Measurements from ENCODE around the gene USP26.
"Not testable (repeated sequence)": the region's sequence is repeated elsewhere in the genome, so short reads cannot be mapped to it uniquely, and the experiment has no call there.

USP26 gene, protein sequence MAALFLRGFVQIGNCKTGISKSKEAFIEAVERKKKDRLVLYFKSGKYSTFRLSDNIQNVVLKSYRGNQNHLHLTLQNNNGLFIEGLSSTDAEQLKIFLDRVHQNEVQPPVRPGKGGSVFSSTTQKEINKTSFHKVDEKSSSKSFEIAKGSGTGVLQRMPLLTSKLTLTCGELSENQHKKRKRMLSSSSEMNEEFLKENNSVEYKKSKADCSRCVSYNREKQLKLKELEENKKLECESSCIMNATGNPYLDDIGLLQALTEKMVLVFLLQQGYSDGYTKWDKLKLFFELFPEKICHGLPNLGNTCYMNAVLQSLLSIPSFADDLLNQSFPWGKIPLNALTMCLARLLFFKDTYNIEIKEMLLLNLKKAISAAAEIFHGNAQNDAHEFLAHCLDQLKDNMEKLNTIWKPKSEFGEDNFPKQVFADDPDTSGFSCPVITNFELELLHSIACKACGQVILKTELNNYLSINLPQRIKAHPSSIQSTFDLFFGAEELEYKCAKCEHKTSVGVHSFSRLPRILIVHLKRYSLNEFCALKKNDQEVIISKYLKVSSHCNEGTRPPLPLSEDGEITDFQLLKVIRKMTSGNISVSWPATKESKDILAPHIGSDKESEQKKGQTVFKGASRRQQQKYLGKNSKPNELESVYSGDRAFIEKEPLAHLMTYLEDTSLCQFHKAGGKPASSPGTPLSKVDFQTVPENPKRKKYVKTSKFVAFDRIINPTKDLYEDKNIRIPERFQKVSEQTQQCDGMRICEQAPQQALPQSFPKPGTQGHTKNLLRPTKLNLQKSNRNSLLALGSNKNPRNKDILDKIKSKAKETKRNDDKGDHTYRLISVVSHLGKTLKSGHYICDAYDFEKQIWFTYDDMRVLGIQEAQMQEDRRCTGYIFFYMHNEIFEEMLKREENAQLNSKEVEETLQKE

DNA sequence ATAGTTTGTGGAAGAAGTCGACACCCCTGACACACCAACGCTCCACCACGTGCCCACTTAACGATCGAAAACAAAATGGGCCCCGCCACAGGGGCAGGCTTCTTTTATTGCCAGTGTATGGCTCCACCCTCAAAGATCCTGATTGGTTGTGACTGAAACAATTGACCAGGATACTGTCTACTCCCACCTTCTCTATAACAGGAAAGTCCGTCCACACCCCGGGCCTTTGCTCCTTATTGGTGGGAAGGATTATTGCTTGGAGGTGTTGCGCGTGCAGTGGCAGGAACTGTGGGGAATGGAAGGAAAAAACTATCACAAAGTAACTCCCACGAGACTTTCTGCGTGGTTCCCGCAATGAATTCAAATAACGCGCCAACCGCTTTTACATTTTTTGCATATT lies at the start of gene USP26:
TSS of gene USP26 (minus strand) at position 79 of the 400 bp plus-strand sequence. CDS start 68,889 bp downstream, outside the sequence.
- Mint-ChIP-seq H3K4me1 (no peaks in the 10 kb centered on the region), H3K27me3 (no peaks in the 10 kb centered on the region), H3K9me3 (no peaks in the 10 kb centered on the region), H3K36me3 (no peaks in the 10 kb centered on the region), H3K4me3 (no peak within 1 kb of the TSS), H3K27ac (no peak within 1 kb of the TSS)
- ATAC-seq (replicated peaks), result no peak
- no peak for DNase-seq

GRCh38 chrX:133134282-133134681 lies 37.4 kb upstream of the USP26 start:
- DNase-seq, result no peak
- Mint-ChIP-seq H3K27me3 (peaks cover 0 to 9% of the 10 kb centered on the region in 2 donors), H3K9me3 (peaks cover 0 to 3% of the 10 kb centered on the region in 2 donors), H3K4me3 (no peak overlapping the region), H3K36me3 (no peaks in the 10 kb centered on the region), H3K4me1 (no peaks in the 10 kb centered on the region), H3K27ac (no peak overlapping the region)
- ATAC-seq (replicated peaks), result no peak

- Mint-ChIP-seq H3K4me1 (no peaks in the 10 kb centered on the region), H3K36me3 (no peaks in the 10 kb centered on the region), H3K27ac (no peak overlapping the region), H3K4me3 (no peak overlapping the region), H3K9me3 (no peaks in the 10 kb centered on the region), H3K27me3 (no peaks in the 10 kb centered on the region)
- DNase-seq (no peak), ATAC-seq (replicated peaks) (no peak)
Observed at GRCh38 chrX:133120406-133120805, 23.5 kb upstream of the USP26 start.

GRCh38 chrX:133094098-133094731 lies 2.7 kb downstream of the USP26 start:
- Mint-ChIP-seq H3K27me3 (no peaks in the 10 kb centered on the region), H3K9me3 (no peaks in the 10 kb centered on the region)

GRCh38 chrX:133090236-133090809 lies 6.6 kb downstream of the USP26 start:
- no peak for ATAC-seq (replicated peaks)
- Mint-ChIP-seq H3K27me3 (no peaks in the 10 kb centered on the region), H3K9me3 (no peaks in the 10 kb centered on the region), H3K27ac (no peak overlapping the region), H3K4me1 (no peaks in the 10 kb centered on the region), H3K4me3 (no peak overlapping the region), H3K36me3 (no peaks in the 10 kb centered on the region)
- DNase-seq, result no peak

More at GRCh38 chrX:133094098-133094731, 2.7 kb downstream of the USP26 start:
- H3K27ac Mint-ChIP-seq, result no peak overlapping the region
- ATAC-seq (replicated peaks) (no peak), DNase-seq (no peak)
- no peaks in the 10 kb centered on the region for H3K4me1 Mint-ChIP-seq
- H3K36me3 Mint-ChIP-seq, result no peaks in the 10 kb centered on the region
- no peak overlapping the region for H3K4me3 Mint-ChIP-seq

- DNase-seq (no peak), ATAC-seq (replicated peaks) (no peak)
- Mint-ChIP-seq H3K27me3 (no peaks in the 10 kb centered on the region), H3K27ac (no peak overlapping the region), H3K9me3 (no peaks in the 10 kb centered on the region), H3K4me3 (no peak overlapping the region), H3K36me3 (no peaks in the 10 kb centered on the region), H3K4me1 (no peaks in the 10 kb centered on the region)
Observed at GRCh38 chrX:133089411-133089810, 7.5 kb downstream of the USP26 start.

GRCh38 chrX:133085785-133086184 lies 11.1 kb downstream of the USP26 start:
- Mint-ChIP-seq H3K27me3 (no peaks in the 10 kb centered on the region), H3K36me3 (no peaks in the 10 kb centered on the region)
- no peak for ATAC-seq (replicated peaks)

DNA sequence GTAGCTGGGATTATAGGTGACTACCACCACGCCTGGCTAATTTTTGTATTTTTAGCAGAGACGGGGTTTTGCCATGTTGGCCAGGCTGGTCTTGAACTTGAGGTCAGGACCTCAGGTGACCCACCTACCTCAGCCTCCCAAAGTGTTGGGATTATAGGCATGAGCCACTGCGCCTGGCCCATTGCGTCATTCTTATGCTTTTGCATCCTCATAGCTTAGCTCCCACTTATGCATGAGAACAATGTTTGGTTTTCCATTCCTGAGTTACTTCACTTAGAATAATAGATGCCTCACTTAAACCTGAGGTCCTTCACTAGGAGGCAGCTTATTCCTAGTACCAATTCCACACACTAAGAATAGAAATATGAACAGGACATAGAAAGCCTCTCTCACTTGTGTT lies 11.9 kb downstream of the USP26 start:
- not testable (repeated sequence) for H3K27ac Mint-ChIP-seq; ATAC-seq (replicated peaks); H3K4me3 Mint-ChIP-seq; H3K27me3 Mint-ChIP-seq; DNase-seq; H3K9me3 Mint-ChIP-seq; H3K4me1 Mint-ChIP-seq; H3K36me3 Mint-ChIP-seq

More at GRCh38 chrX:133085785-133086184, 11.1 kb downstream of the USP26 start:
- Mint-ChIP-seq H3K9me3 (no peaks in the 10 kb centered on the region), H3K4me1 (no peaks in the 10 kb centered on the region), H3K27ac (no peak overlapping the region), H3K4me3 (no peak overlapping the region)
- DNase-seq, result no peak

DNA sequence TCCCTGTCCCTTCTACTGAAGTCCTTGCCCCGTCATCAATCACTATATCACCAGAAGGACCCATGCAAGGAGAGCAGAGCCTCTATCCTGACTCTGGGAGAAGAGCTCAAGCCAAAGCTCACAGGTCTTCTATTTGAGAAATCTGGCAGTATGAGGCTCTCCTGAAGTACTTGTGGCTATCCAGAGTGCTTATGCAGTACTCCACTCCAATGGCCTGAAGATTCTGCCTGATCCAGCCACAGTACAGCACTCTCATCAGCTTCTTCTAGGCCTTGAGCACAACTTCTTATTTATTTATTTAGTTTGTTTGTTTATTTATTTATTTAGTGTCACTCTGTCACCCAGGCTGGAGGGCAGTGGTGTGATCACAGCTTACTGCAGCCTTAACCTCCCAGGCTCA lies 13.0 kb downstream of the USP26 start:
- Mint-ChIP-seq H3K27ac (no peak overlapping the region), H3K27me3 (no peaks in the 10 kb centered on the region), H3K4me1 (no peaks in the 10 kb centered on the region), H3K36me3 (no peaks in the 10 kb centered on the region), H3K4me3 (no peak overlapping the region), H3K9me3 (no peaks in the 10 kb centered on the region)
- ATAC-seq (replicated peaks), result no peak
- no peak for DNase-seq

GRCh38 chrX:133081990-133082389 lies 14.9 kb downstream of the USP26 start:
- no peaks in the 10 kb centered on the region for H3K27me3 Mint-ChIP-seq
- no peaks in the 10 kb centered on the region for H3K36me3 Mint-ChIP-seq
- no peak overlapping the region for H3K4me3 Mint-ChIP-seq
- no peak overlapping the region for H3K27ac Mint-ChIP-seq
- DNase-seq, result no peak
- peaks cover 0 to 4% of the 10 kb centered on the region in 2 donors for H3K9me3 Mint-ChIP-seq
- ATAC-seq (replicated peaks), result no peak
- H3K4me1 Mint-ChIP-seq, result no peaks in the 10 kb centered on the region

DNA sequence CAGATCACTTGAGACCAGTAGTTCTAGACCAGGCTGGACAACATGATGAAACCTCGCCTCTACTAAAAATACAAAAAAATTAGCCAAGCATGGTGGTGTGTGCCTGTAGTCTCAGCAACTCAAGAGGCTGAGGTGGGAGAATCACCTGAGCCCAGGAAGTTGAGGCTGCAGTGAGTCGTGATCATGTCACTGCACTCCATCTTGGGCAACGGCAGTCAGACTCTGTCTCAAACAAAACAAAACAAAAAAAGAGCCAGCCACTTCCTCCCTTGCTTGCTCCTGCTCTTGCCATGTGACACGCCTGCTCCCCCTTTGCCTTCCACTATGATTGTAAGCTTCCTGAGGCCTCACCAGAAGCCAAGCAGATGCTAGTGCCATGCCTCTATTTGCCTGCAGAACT lies 19.1 kb downstream of the USP26 start:
- not testable (repeated sequence) for H3K4me1 Mint-ChIP-seq

DNA sequence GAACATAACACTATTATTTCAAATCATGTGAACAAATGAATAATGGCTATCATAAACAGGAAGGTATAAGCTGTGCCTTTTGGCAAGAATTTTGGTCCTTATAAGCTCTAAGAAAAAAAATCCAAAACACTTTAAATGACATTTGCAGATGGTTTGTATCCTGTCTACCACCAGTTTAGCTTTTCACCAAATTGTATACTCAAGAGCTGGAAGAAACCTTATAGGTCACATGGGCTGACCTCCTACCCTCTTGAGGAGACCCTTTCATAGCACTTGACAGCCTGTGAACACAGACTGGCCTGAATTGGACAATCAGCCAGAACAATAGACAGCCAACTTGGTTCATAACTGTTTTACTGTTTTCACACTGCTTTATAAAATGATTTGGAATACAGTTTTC lies 24.3 kb downstream of the USP26 start:
- no peaks in the 10 kb centered on the region for H3K9me3 Mint-ChIP-seq
- no peak overlapping the region for H3K27ac Mint-ChIP-seq
- no peak for DNase-seq
- no peaks in the 10 kb centered on the region for H3K27me3 Mint-ChIP-seq
- no peaks in the 10 kb centered on the region for H3K4me1 Mint-ChIP-seq
- no peak overlapping the region for H3K4me3 Mint-ChIP-seq
- H3K36me3 Mint-ChIP-seq, result no peaks in the 10 kb centered on the region
- no peak for ATAC-seq (replicated peaks)

More for the DNA sequence above, 19.1 kb downstream of the USP26 start:
- not testable (repeated sequence) for DNase-seq; H3K9me3 Mint-ChIP-seq; ATAC-seq (replicated peaks); H3K27ac Mint-ChIP-seq; H3K27me3 Mint-ChIP-seq; H3K4me3 Mint-ChIP-seq; H3K36me3 Mint-ChIP-seq

DNA sequence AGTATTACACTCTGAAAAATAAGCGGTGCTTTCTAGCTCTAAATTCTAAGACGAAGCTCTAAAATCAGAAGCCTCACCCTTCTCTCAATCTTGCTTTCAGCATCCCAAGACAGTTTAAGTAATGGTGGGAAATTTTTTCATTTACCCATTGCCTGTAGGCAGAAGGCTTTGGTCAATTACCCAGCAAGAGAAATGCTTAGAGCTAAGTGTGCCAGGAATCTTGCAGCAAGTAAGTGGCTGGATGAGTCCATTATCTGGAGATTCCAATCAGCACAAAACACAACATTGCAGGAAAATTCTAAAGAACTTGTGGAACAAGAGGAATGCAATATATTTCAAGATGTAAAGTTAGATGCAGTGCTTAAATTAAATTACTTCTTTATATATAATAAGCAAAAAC lies 28.4 kb downstream of the USP26 start:
- Mint-ChIP-seq H3K4me1 (no peaks in the 10 kb centered on the region), H3K9me3 (peaks cover 0 to 2% of the 10 kb centered on the region in 2 donors), H3K27me3 (peaks cover 4 to 5% of the 10 kb centered on the region in 2 donors), H3K27ac (no peak overlapping the region), H3K36me3 (no peaks in the 10 kb centered on the region), H3K4me3 (no peak overlapping the region)
- DNase-seq, result no peak
- ATAC-seq (replicated peaks), result no peak

DNA sequence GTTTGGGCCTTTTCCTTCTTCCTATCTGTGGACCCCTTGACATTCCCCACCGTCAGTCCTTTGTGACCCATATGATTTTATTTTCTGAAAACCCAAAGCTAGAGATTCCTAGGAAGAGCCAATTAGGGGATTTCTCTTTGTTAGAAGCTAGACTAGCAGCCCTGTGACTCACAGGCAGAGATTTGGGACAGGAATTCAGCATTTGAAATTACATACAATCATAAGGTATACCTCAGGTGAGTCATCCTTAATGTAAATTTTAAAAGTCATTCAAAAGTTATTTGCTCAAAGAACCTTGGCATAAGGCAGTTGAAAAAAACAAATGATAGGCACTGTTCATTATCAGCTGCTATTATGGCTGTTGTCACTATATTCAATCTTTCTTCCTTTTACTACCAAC lies 40.6 kb downstream of the USP26 start:
- DNase-seq (no peak), ATAC-seq (replicated peaks) (no peak)
- Mint-ChIP-seq H3K36me3 (no peaks in the 10 kb centered on the region), H3K27me3 (peaks cover 0 to 16% of the 10 kb centered on the region in 2 donors), H3K4me1 (no peaks in the 10 kb centered on the region), H3K4me3 (no peak overlapping the region), H3K27ac (no peak overlapping the region), H3K9me3 (no peaks in the 10 kb centered on the region)

All from stimulated activated naive B cell treated with anti-CD40 and anti-IgM and Interleukin-4, amounts not matched to agents 10 μg/mL and 1 μg/mL and 100 μg/mL, for 72 hours (primary cell).